CD14-positive monocyte (primary cell): Measurements from ENCODE around the gene SLC35F1. TPM values are rescaled to one million over a fixed set of nuclear protein-coding genes. Genes with fewer than 3 reads are reported as not detected.

Experiments used
- DNase-seq, 3 donors: peaks; one replicate each; pipeline ENCODE4 v3.0.0-alpha.2; 2011 to 2022
- H2AFZ ChIP-seq: 2 replicates; pipeline ENCODE4 v1.6.0; 2012; ENCODE audit warnings: mild to moderate bottlenecking, low read depth, low read length, inconsistent platforms; ENCODE audit not compliant: insufficient read depth, poor library complexity, severe bottlenecking
- H3K27ac ChIP-seq, 2 donors: 1 replicate in 1 of 2; 2 replicates in 1 of 2; pipeline ENCODE4 v1.5.1; 2012 to 2013; ENCODE audit warnings: low read length in 2 of 2, control low read depth in 1 of 2, inconsistent platforms in 1 of 2, low read depth in 1 of 2, mild to moderate bottlenecking in 1 of 2
- H3K27me3 ChIP-seq, 2 donors: one replicate each; pipeline versions ENCODE4 v1.6.0 to v1.6.1; 2011 to 2013; ENCODE audit warnings: low read length in 2 of 2; ENCODE audit not compliant: control insufficient read depth in 2 of 2, insufficient read depth in 2 of 2
- H3K36me3 ChIP-seq, 2 donors: replicated peaks in 1 of 2; 1 replicate in 1 of 2; 2 replicates in 1 of 2; pipeline versions ENCODE4 v1.5.1 to v1.6.1; 2012 to 2013; ENCODE audit warnings: low read length in 2 of 2, control low read depth in 1 of 2, inconsistent platforms in 1 of 2, mild to moderate bottlenecking in 1 of 2; ENCODE audit not compliant: insufficient read depth in 2 of 2, control insufficient read depth in 1 of 2
- H3K4me1 ChIP-seq, 2 donors: 1 replicate in 1 of 2; 2 replicates in 1 of 2; pipeline versions ENCODE4 v1.5.1 to v1.6.1; 2012 to 2013; ENCODE audit warnings: low read length in 2 of 2, control low read depth in 1 of 2, inconsistent platforms in 1 of 2, mild to moderate bottlenecking in 1 of 2, moderate library complexity in 1 of 2; ENCODE audit not compliant: insufficient read depth in 2 of 2, control insufficient read depth in 1 of 2
- H3K4me2 ChIP-seq: replicated peaks from 2 replicates; pipeline ENCODE3; 2012; ENCODE audit warnings: low read length, moderate library complexity, mild to moderate bottlenecking; ENCODE audit not compliant: poor library complexity, severe bottlenecking; ENCODE audit errors: extremely low read depth
- H3K4me3 ChIP-seq, 3 experiments: fragments of 200-600 bp in 1 of 3; sonication (generic) in 1 of 3; replicated peaks in 1 of 3; 1 replicate in 2 of 3; 2 replicates in 1 of 3; pipeline ENCODE4 v1.5.1; 2011 to 2013; ENCODE audit warnings: low read length in 3 of 3, mild to moderate bottlenecking in 3 of 3, control low read depth in 2 of 3, low read depth in 2 of 3, inconsistent platforms in 1 of 3, moderate library complexity in 1 of 3
- H3K79me2 ChIP-seq: 2 replicates; pipeline ENCODE4 v1.6.0; 2012; ENCODE audit warnings: mild to moderate bottlenecking, control low read depth, inconsistent platforms, low read length, moderate library complexity; ENCODE audit not compliant: insufficient read depth
- H3K9ac ChIP-seq: 2 replicates; pipeline ENCODE4 v1.6.0; 2017; ENCODE audit warnings: low read length, mild to moderate bottlenecking; ENCODE audit not compliant: insufficient read depth, poor library complexity, severe bottlenecking
- H3K9me3 ChIP-seq, 2 donors: replicated peaks in 1 of 2; 1 replicate in 1 of 2; 2 replicates in 1 of 2; pipeline versions ENCODE4 v1.5.1 to v1.6.1; 2012 to 2013; ENCODE audit warnings: low read length in 2 of 2, control low read depth in 1 of 2; ENCODE audit not compliant: control insufficient read depth in 1 of 2, insufficient read depth in 1 of 2
- H4K20me1 ChIP-seq: 2 replicates; pipeline ENCODE4 v1.6.0; 2012; ENCODE audit warnings: mild to moderate bottlenecking, low read length, control low read depth, moderate library complexity; ENCODE audit not compliant: insufficient read depth
- H3K27ac Mint-ChIP-seq, 7 donors: one replicate each; pipeline ENCODE4 v1.8.0; 2020; ENCODE audit warnings: mild to moderate bottlenecking in 7 of 7, mixed read lengths in 7 of 7, moderate library complexity in 6 of 7, inconsistent platforms in 2 of 7
- H3K27me3 Mint-ChIP-seq, 3 donors: one replicate each; pipeline ENCODE4 v1.8.0; 2021 to 2022; ENCODE audit warnings: low read depth in 3 of 3, mild to moderate bottlenecking in 3 of 3, mixed read lengths in 3 of 3, moderate library complexity in 3 of 3, inconsistent platforms in 1 of 3
- H3K36me3 Mint-ChIP-seq, 2 donors: one replicate each; pipeline ENCODE4 v1.8.0; 2020; ENCODE audit warnings: mixed read lengths in 2 of 2, inconsistent platforms in 1 of 2, mild to moderate bottlenecking in 1 of 2
- H3K4me1 Mint-ChIP-seq: one replicate; pipeline ENCODE4 v1.8.0; 2020; ENCODE audit warnings: mild to moderate bottlenecking, mixed read lengths
- H3K4me3 Mint-ChIP-seq, 2 donors: one replicate each; pipeline ENCODE4 v1.8.0; 2020; ENCODE audit warnings: mild to moderate bottlenecking in 2 of 2, mixed read lengths in 2 of 2, moderate library complexity in 1 of 2
- H3K9me3 Mint-ChIP-seq, 7 donors: one replicate each; pipeline ENCODE4 v1.8.0; 2020 to 2022; ENCODE audit warnings: mixed read lengths in 7 of 7, mild to moderate bottlenecking in 6 of 7, moderate library complexity in 6 of 7, inconsistent platforms in 2 of 7
- WGBS: methylation state at CpG from one replicate; pipeline ENCODE4 v1.1.5; 2013; ENCODE audit warnings: missing lambda C conversion rate; ENCODE audit not compliant: insufficient coverage; 5-methylcytosine and 5-hydroxymethylcytosine counted together
- intact Hi-C, 2 donors: fragments of 100-400 bp; cut with micrococcal nuclease; formaldehyde crosslinking; loops; one replicate each; pipeline versions ENCODE4 v1.15.0 to v1.15.1; 2023
- polyA plus RNA-seq, 3 donors: library from polyadenylated mRNA; depleted of rRNA in 1 of 3; unstranded in 2 of 3; stranded (reverse) in 1 of 3; fragments of 300-500 nt in 2 of 3; fragments of >200 nt in 1 of 3; fragmentation: Illumina TruSeq in 2 of 3; gene quantifications; 1 replicate in 2 of 3; 2 replicates in 1 of 3; pipeline ENCODE4 v1.2.3, GENCODE V29; 2012 to 2021
- TF ChIP-seq, protein P1 (sequence below): fragments of 200-600 bp; IDR thresholded peaks from one replicate; pipeline ENCODE4 v1.8.0; 2022; ENCODE audit warnings: antibody characterized with exemption, mild to moderate bottlenecking

SLC35F1 gene
- polyA plus RNA-seq, 3 donors: not detected

- Histone ChIP-seq H3K27ac (no peak overlapping the region), H3K4me2 (no peak overlapping the region), H3K27me3 (no peaks in the 10 kb centered on the region), H4K20me1 (no peaks in the 10 kb centered on the region), H3K36me3 (no peaks in the 10 kb centered on the region), H3K4me1 (no peaks in the 10 kb centered on the region), H3K9me3 (no peaks in the 10 kb centered on the region), H2AFZ (no peak overlapping the region), H3K79me2 (no peaks in the 10 kb centered on the region), H3K4me3 (no peak overlapping the region), H3K9ac (no peak overlapping the region)
- intact Hi-C loops: no loop called here
- no peak overlapping the region for H3K27ac Mint-ChIP-seq
- WGBS: 97% methylated on average over 4 of the region's 5 CpGs
- peaks cover 0 to 2% (median 0%) of the 10 kb centered on the region in 3 donors for H3K27me3 Mint-ChIP-seq
- no peaks in the 10 kb centered on the region for H3K36me3 Mint-ChIP-seq
- no peaks in the 10 kb centered on the region for H3K4me1 Mint-ChIP-seq
- DNase-seq: no peak
- H3K9me3 Mint-ChIP-seq: peaks cover 0 to 8% (median 0%) of the 10 kb centered on the region in 7 donors
- TF ChIP-seq, protein P1, sequence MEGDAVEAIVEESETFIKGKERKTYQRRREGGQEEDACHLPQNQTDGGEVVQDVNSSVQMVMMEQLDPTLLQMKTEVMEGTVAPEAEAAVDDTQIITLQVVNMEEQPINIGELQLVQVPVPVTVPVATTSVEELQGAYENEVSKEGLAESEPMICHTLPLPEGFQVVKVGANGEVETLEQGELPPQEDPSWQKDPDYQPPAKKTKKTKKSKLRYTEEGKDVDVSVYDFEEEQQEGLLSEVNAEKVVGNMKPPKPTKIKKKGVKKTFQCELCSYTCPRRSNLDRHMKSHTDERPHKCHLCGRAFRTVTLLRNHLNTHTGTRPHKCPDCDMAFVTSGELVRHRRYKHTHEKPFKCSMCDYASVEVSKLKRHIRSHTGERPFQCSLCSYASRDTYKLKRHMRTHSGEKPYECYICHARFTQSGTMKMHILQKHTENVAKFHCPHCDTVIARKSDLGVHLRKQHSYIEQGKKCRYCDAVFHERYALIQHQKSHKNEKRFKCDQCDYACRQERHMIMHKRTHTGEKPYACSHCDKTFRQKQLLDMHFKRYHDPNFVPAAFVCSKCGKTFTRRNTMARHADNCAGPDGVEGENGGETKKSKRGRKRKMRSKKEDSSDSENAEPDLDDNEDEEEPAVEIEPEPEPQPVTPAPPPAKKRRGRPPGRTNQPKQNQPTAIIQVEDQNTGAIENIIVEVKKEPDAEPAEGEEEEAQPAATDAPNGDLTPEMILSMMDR: no peak
- no peak overlapping the region for H3K4me3 Mint-ChIP-seq
Measured at GRCh38 chr6:118246406-118246805, 339.3 kb downstream of the SLC35F1 start.

GRCh38 chr6:118248171-118248570 is 341.1 kb downstream of the SLC35F1 start:
- WGBS: no CpG with 5 or more reads among the region's 1 CpG
- peaks cover 0 to 2% (median 0%) of the 10 kb centered on the region in 3 donors for H3K27me3 Mint-ChIP-seq
- Histone ChIP-seq H4K20me1 (no peaks in the 10 kb centered on the region), H3K9me3 (no peaks in the 10 kb centered on the region), H3K27me3 (no peaks in the 10 kb centered on the region), H3K27ac (no peak overlapping the region), H2AFZ (no peak overlapping the region), H3K9ac (no peak overlapping the region), H3K4me3 (no peak overlapping the region), H3K4me1 (no peaks in the 10 kb centered on the region), H3K79me2 (no peaks in the 10 kb centered on the region), H3K4me2 (no peak overlapping the region), H3K36me3 (no peaks in the 10 kb centered on the region)
- no peak overlapping the region for H3K27ac Mint-ChIP-seq
- intact Hi-C loops: no loop called here
- no peak for DNase-seq
- TF ChIP-seq, protein P1: no peak
- H3K4me1 Mint-ChIP-seq: no peaks in the 10 kb centered on the region
- no peaks in the 10 kb centered on the region for H3K36me3 Mint-ChIP-seq
- peaks cover 0 to 8% (median 0%) of the 10 kb centered on the region in 7 donors for H3K9me3 Mint-ChIP-seq
- H3K4me3 Mint-ChIP-seq: no peak overlapping the region
